Right lobe of liver (tissue), 6 donors: Measurements from ENCODE around the gene MOB1A. TPM values are rescaled to one million over a fixed set of nuclear protein-coding genes. Genes with fewer than 3 reads are reported as not detected.
"Not testable (repeated sequence)": the region's sequence is repeated elsewhere in the genome, so short reads cannot be mapped to it uniquely, and the experiment has no call there.

Experiments
- ATAC-seq, 4 donors: fragments of 200-7000 bp; cut with Tn5 transposase; one replicate each; pipeline ENCODE4 v1.9.1; 2020; ENCODE audit warnings: mild to moderate bottlenecking in 4 of 4, moderate library complexity in 4 of 4
- DNase-seq, 3 donors: peaks; one replicate each; pipeline ENCODE4 v3.0.0-alpha.2; 2020
- H3K27ac ChIP-seq, 3 donors: fragments of 200-600 bp; one replicate each; pipeline ENCODE4 v1.8.0; 2022
- H3K27me3 ChIP-seq, 2 donors: fragments of 200-600 bp; one replicate each; pipeline ENCODE4 v1.8.0; 2022
- H3K36me3 ChIP-seq, 4 donors: fragments of 200-600 bp; sonication (generic) in 1 of 4; one replicate each; pipeline versions ENCODE4 v1.5.1 to v1.8.0; 2017 to 2022; ENCODE audit warnings: control low read depth in 1 of 4
- H3K4me1 ChIP-seq, 4 donors: fragments of 200-600 bp; sonication (generic) in 1 of 4; one replicate each; pipeline versions ENCODE4 v1.5.1 to v1.8.0; 2017 to 2022; ENCODE audit warnings: control low read depth in 1 of 4
- H3K4me3 ChIP-seq, 3 donors: fragments of 200-600 bp; one replicate each; pipeline ENCODE4 v1.8.0; 2022
- H3K9me3 ChIP-seq, 4 donors: fragments of 200-600 bp; sonication (generic) in 1 of 4; one replicate each; pipeline versions ENCODE4 v1.5.1 to v1.8.0; 2017 to 2022; ENCODE audit warnings: control low read depth in 1 of 4
- CTCF ChIP-seq, 4 donors: fragments of 200-600 bp in 3 of 4; fragments of 450-650 bp in 1 of 4; IDR thresholded peaks; one replicate each; pipeline versions ENCODE4 v1.5.1 to v1.8.0; 2016 to 2022; ENCODE audit warnings: antibody characterized with exemption in 4 of 4, mild to moderate bottlenecking in 2 of 4
- POLR2A ChIP-seq: fragments of 450-650 bp; IDR thresholded peaks from one replicate; pipeline ENCODE4 v1.6.1; 2017; ENCODE audit warnings: antibody characterized with exemption, mild to moderate bottlenecking
- WGBS: methylation state at CpG from one replicate; pipeline ENCODE4 v1.1.6; 2018; ENCODE audit warnings: low coverage, low lambda C conversion rate; ENCODE audit not compliant: insufficient coverage; ENCODE audit errors: missing lambda C conversion rate; 5-methylcytosine and 5-hydroxymethylcytosine counted together
- intact Hi-C, 2 donors: fragments of 100-400 bp; cut with DNase I; formaldehyde crosslinking; loops; one replicate each; pipeline versions ENCODE4 v1.11.2 to v1.14.1; 2022
- total RNA-seq, 6 experiments: library from RNA; depleted of rRNA in 2 of 6; stranded (reverse); fragments of >200 nt in 2 of 6; fragmentation: NEBNext Ultra II Directional in 3 of 6; extraction: Animal tissue kit (Norgen Biotek cat#: 25700) in 3 of 6; gene quantifications; one replicate each; pipeline versions ENCODE4 v1.1.0 to v1.2.4, GENCODE V29; 2016 to 2023
- donor health status: DM: no; HTN: yes; CAD: no.
- donor health status: DM: no; HTN: no; CAD: no.
- donor health status: DM: no; HTN: no; CAD: no.
- donor health status: DM: no; HTN: yes; CAD: no.
- donor health status: DM: no; HTN: yes; CAD: no.

Gene MOB1A
- total RNA-seq, 6 experiments from 2014 or later: 29.8 to 48.0 (median 32.9) TPM

- no peak for TF ChIP-seq CTCF (IDR thresholded peaks at IDR 0.05)
- TF ChIP-seq POLR2A: no peak
- intact Hi-C loops: no loop called here
- DNase-seq (no peak), ATAC-seq (no peak)
- Histone ChIP-seq H3K27ac (no peak overlapping the region), H3K4me1 (no peaks in the 10 kb centered on the region), H3K36me3 (peaks cover 0 to 5% (median 1%) of the 10 kb centered on the region in 4 donors), H3K4me3 (no peak overlapping the region), H3K27me3 (no peaks in the 10 kb centered on the region), H3K9me3 (no peaks in the 10 kb centered on the region)
- WGBS: 92% methylated on average over 5 of the region's 11 CpGs
These were observed 40.8 kb downstream of the MOB1A start for GRCh38 chr2:74137651-74138599.

- TF ChIP-seq POLR2A: no peak
- Histone ChIP-seq H3K27me3 (no peaks in the 10 kb centered on the region), H3K9me3 (no peaks in the 10 kb centered on the region), H3K27ac (no peak overlapping the region), H3K36me3 (peaks cover 0 to 5% (median 1%) of the 10 kb centered on the region in 4 donors), H3K4me3 (no peak overlapping the region), H3K4me1 (no peaks in the 10 kb centered on the region)
- WGBS: 86% methylated on average over 5 of the region's 5 CpGs
- no peak for DNase-seq
- intact Hi-C loops: no loop called here
- ATAC-seq: no peak
These were observed 46.8 kb downstream of the MOB1A start for GRCh38 chr2:74131901-74132300.

- Histone ChIP-seq H3K27ac (no peak overlapping the region), H3K4me1 (no peaks in the 10 kb centered on the region), H3K9me3 (no peaks in the 10 kb centered on the region), H3K27me3 (no peaks in the 10 kb centered on the region), H3K4me3 (no peak overlapping the region), H3K36me3 (peaks cover 0 to 5% (median 1%) of the 10 kb centered on the region in 4 donors)
- ATAC-seq: no peak
- whole genome bisulfite sequencing: 37% methylated on average over 31 of the region's 41 CpGs
- no peak for TF ChIP-seq CTCF (IDR thresholded peaks at IDR 0.05)
- no peak for TF ChIP-seq POLR2A
- intact Hi-C loops: no loop called here
- no peak for DNase-seq
These were observed 48.3 kb downstream of the MOB1A start for GRCh38 chr2:74130211-74130995.

GRCh38 chr2:74128206-74128605 is 50.5 kb downstream of the MOB1A start:
- Histone ChIP-seq H3K4me1 (no peaks in the 10 kb centered on the region), H3K4me3 (no peak overlapping the region), H3K27me3 (no peaks in the 10 kb centered on the region), H3K9me3 (no peaks in the 10 kb centered on the region), H3K36me3 (no peaks in the 10 kb centered on the region), H3K27ac (no peak overlapping the region)
- ATAC-seq (no peak), DNase-seq (no peak)
- WGBS: 80% methylated on average over 3 of the region's 3 CpGs
- intact Hi-C loops: no loop called here
- no peak for TF ChIP-seq POLR2A
- TF ChIP-seq CTCF (IDR thresholded peaks at IDR 0.05): no peak

GRCh38 chr2:74123955-74124354 is 54.7 kb downstream of the MOB1A start:
- H3K27me3 ChIP-seq, H3K9me3 ChIP-seq, intact Hi-C loops, H3K27ac ChIP-seq, H3K4me1 ChIP-seq, H3K4me3 ChIP-seq, DNase-seq, ATAC-seq, H3K36me3 ChIP-seq: not testable (repeated sequence)
- no CpG with 5 or more reads among the region's 29 CpGs for WGBS

- H3K9me3 ChIP-seq, H3K27ac ChIP-seq, ATAC-seq, intact Hi-C loops, H3K36me3 ChIP-seq, H3K4me3 ChIP-seq, H3K4me1 ChIP-seq, H3K27me3 ChIP-seq, DNase-seq: not testable (repeated sequence)
- WGBS: 100% methylated on average over 1 of the region's 1 CpG
These were observed 56.8 kb downstream of the MOB1A start for GRCh38 chr2:74121846-74122245.
